Gastroesophageal sphincter (tissue), 3 donors: ENCODE measurements around the gene NKAIN2.

Experiments
- CTCF ChIP-seq, 4 experiments: fragments of 200-600 bp in 2 of 4; fragments of 450-650 bp in 2 of 4; sonication (generic) in 1 of 4; IDR thresholded peaks; one replicate each; pipeline ENCODE4 v1.5.1; 2017 to 2019; ENCODE audit warnings: antibody characterized with exemption in 4 of 4, mild to moderate bottlenecking in 2 of 4, moderate library complexity in 2 of 4
- POLR2A ChIP-seq, 2 donors: fragments of 450-650 bp; IDR thresholded peaks; one replicate each; pipeline ENCODE4 v1.6.1; 2017; ENCODE audit warnings: antibody characterized with exemption in 2 of 2, mild to moderate bottlenecking in 2 of 2, moderate library complexity in 1 of 2

- TF ChIP-seq CTCF (IDR thresholded peaks at IDR 0.05) (no peak), POLR2A (IDR thresholded peaks at IDR 0.05) (no peak)
Observed at GRCh38 chr6:123994891-123995635, 191.4 kb downstream of the NKAIN2 start.
